GM23338 (cell line): ENCODE measurements around the gene TNFRSF19. TPM values are rescaled to one million over a fixed set of nuclear protein-coding genes. Genes with fewer than 3 reads are reported as not detected.

Source experiments
- ATAC-seq: fragments of 200-7000 bp; cut with Tn5 transposase; 3 replicates; pipeline ENCODE4 v1.9.1; 2020
- DNase-seq: peaks from one replicate; pipeline ENCODE4 v3.0.0-alpha.2; 2015; ENCODE audit warnings: low spot score
- H2AFZ ChIP-seq: fragments of 200-600 bp; sonication (generic); 2 replicates; pipeline ENCODE4 v1.8.0; 2016; ENCODE audit warnings: antibody characterized with exemption, mild to moderate bottlenecking, moderate library complexity
- H3F3A ChIP-seq: fragments of 200-600 bp; sonication (generic); replicated peaks from 2 replicates; pipeline ENCODE4 v1.8.0; 2017; ENCODE audit warnings: antibody characterized with exemption, mixed run types, low read depth
- H3K27ac ChIP-seq: fragments of 200-600 bp; sonication (generic); 2 replicates; pipeline ENCODE4 v1.6.1; 2016; ENCODE audit warnings: low read depth
- H3K27me3 ChIP-seq: fragments of 200-600 bp; sonication (generic); 2 replicates; pipeline ENCODE4 v1.8.0; 2016; ENCODE audit warnings: mild to moderate bottlenecking, mixed run types, moderate library complexity; ENCODE audit not compliant: insufficient read depth
- H3K36me3 ChIP-seq: fragments of 200-600 bp; sonication (generic); 2 replicates; pipeline ENCODE4 v1.8.0; 2016; ENCODE audit warnings: mild to moderate bottlenecking; ENCODE audit not compliant: insufficient read depth
- H3K4me1 ChIP-seq: fragments of 200-600 bp; sonication (generic); 2 replicates; pipeline ENCODE4 v1.8.0; 2016; ENCODE audit warnings: mild to moderate bottlenecking, moderate library complexity; ENCODE audit not compliant: insufficient read depth
- H3K4me2 ChIP-seq: fragments of 200-600 bp; sonication (generic); 2 replicates; pipeline ENCODE4 v1.7.1; 2017; ENCODE audit warnings: mixed run types
- H3K4me3 ChIP-seq: fragments of 200-600 bp; sonication (generic); 2 replicates; pipeline ENCODE4 v1.6.1; 2016; ENCODE audit warnings: mixed run types
- H3K79me2 ChIP-seq: fragments of 200-600 bp; sonication (generic); replicated peaks from 2 replicates; pipeline ENCODE4 v1.8.0; 2017; ENCODE audit warnings: mild to moderate bottlenecking; ENCODE audit not compliant: insufficient read depth
- H3K9me2 ChIP-seq: fragments of 200-600 bp; sonication (generic); 2 replicates; pipeline ENCODE4 v1.8.0; 2017; ENCODE audit not compliant: insufficient read depth
- H4K20me1 ChIP-seq: fragments of 200-600 bp; sonication (generic); replicated peaks from 2 replicates; pipeline ENCODE4 v1.8.0; 2017; ENCODE audit warnings: mild to moderate bottlenecking; ENCODE audit not compliant: insufficient read depth
- H3K27ac Mint-ChIP-seq: 2 replicates; pipeline ENCODE4 v1.8.0; 2020; ENCODE audit warnings: inconsistent platforms, mild to moderate bottlenecking, moderate library complexity, mixed read lengths
- H3K27me3 Mint-ChIP-seq: 3 replicates; pipeline ENCODE4 v1.8.0; 2022; ENCODE audit warnings: low read depth, mild to moderate bottlenecking, moderate library complexity, mixed read lengths, inconsistent platforms; ENCODE audit not compliant: insufficient read depth, poor library complexity
- H3K36me3 Mint-ChIP-seq: 3 replicates; pipeline ENCODE4 v1.8.0; 2021; ENCODE audit warnings: low read depth, mild to moderate bottlenecking, inconsistent platforms, moderate library complexity, mixed read lengths
- H3K4me1 Mint-ChIP-seq: 3 replicates; pipeline ENCODE4 v1.8.0; 2020; ENCODE audit warnings: mild to moderate bottlenecking, inconsistent platforms, mixed read lengths
- H3K4me3 Mint-ChIP-seq: 3 replicates; pipeline ENCODE4 v1.8.0; 2021; ENCODE audit warnings: moderate library complexity, mild to moderate bottlenecking, inconsistent platforms, mixed read lengths
- H3K9me3 Mint-ChIP-seq: 3 replicates; pipeline ENCODE4 v1.8.0; 2020; ENCODE audit warnings: moderate library complexity, mild to moderate bottlenecking, inconsistent platforms, mixed read lengths
- CREB1 ChIP-seq: fragments of 250-450 bp; sonication (Bioruptor Pico); IDR thresholded peaks from 2 replicates; pipeline ENCODE4 v1.5.0; 2020; ENCODE audit warnings: low read depth, mild to moderate bottlenecking, moderate library complexity
- CTCF ChIP-seq, 2 experiments: fragments of 200-600 bp in 1 of 2; sonication (generic) in 1 of 2; conservative IDR thresholded peaks; 2 replicates each; pipeline versions ENCODE4 v1.5.1 to v1.6.1; 2016 to 2017; ENCODE audit warnings: antibody characterized with exemption in 2 of 2, low read depth in 2 of 2, mild to moderate bottlenecking in 2 of 2, moderate library complexity in 1 of 2
- ETS1 ChIP-seq: IDR thresholded peaks from 2 replicates; pipeline ENCODE4 v1.6.1; 2016; ENCODE audit warnings: antibody characterized with exemption
- EZH2 ChIP-seq: fragments of 200-600 bp; sonication (generic); IDR thresholded peaks from one replicate; pipeline ENCODE4 v1.8.0; 2017; ENCODE audit warnings: antibody characterized with exemption, mild to moderate bottlenecking, low read depth; ENCODE audit not compliant: unreplicated experiment
- EZH2phosphoT487 ChIP-seq: fragments of 200-600 bp; sonication (generic); IDR thresholded peaks from one replicate; pipeline ENCODE4 v1.8.1; 2018; ENCODE audit warnings: antibody characterized with exemption; ENCODE audit not compliant: unreplicated experiment
- JUNB ChIP-seq: IDR thresholded peaks from one replicate; pipeline ENCODE4 v1.6.1; 2016; ENCODE audit warnings: antibody characterized with exemption; ENCODE audit not compliant: unreplicated experiment
- NANOG ChIP-seq: IDR thresholded peaks from 2 replicates; pipeline ENCODE4 v1.6.1; 2016; ENCODE audit warnings: antibody characterized with exemption, borderline replicate concordance
- POLR2AphosphoS5 ChIP-seq: IDR thresholded peaks from 2 replicates; pipeline ENCODE4 v1.6.1; 2016; ENCODE audit warnings: antibody characterized with exemption, low read depth
- REST ChIP-seq: IDR thresholded peaks from one replicate; pipeline ENCODE4 v1.6.1; 2018; ENCODE audit warnings: antibody characterized with exemption; ENCODE audit not compliant: unreplicated experiment
- STAT1 ChIP-seq: IDR thresholded peaks from one replicate; pipeline ENCODE4 v1.6.1; 2016; ENCODE audit warnings: antibody characterized with exemption; ENCODE audit not compliant: unreplicated experiment
- ZNF114 ChIP-seq: fragments of 250-450 bp; sonication (Bioruptor Pico); IDR thresholded peaks from 2 replicates; pipeline ENCODE4 v1.5.0; 2020; ENCODE audit warnings: mild to moderate bottlenecking, moderate library complexity
- ZNF331 ChIP-seq: fragments of 250-450 bp; sonication (Bioruptor Pico); IDR thresholded peaks from 2 replicates; pipeline ENCODE4 v1.5.0; 2020; ENCODE audit warnings: low read depth, mild to moderate bottlenecking, moderate library complexity
- ZNF462 ChIP-seq: fragments of 250-450 bp; sonication (Bioruptor Pico); IDR thresholded peaks from 2 replicates; pipeline ENCODE4 v1.5.0; 2020; ENCODE audit warnings: mild to moderate bottlenecking, moderate library complexity
- polyA plus RNA-seq: library from polyadenylated mRNA; unstranded; fragments of >200 nt; fragmentation: Nextera tagmentation; extraction: Ambion mirVana; gene quantifications from 2 replicates; pipeline ENCODE4 v1.2.1, GENCODE V29; 2016
- total RNA-seq: library from RNA; depleted of rRNA; stranded (reverse); fragments of >200 nt; shearing (Covaris generic); gene quantifications from 2 replicates; pipeline ENCODE4 v1.2.3, GENCODE V29; 2014

The TNFRSF19 gene
- total and polyA plus RNA-seq, 2 experiments from 2014 or later: 0.21 to 0.35 TPM

GRCh38 chr13:23656637-23657371 is 86.6 kb downstream of the TNFRSF19 start:
- Histone ChIP-seq H3K79me2 (no peaks in the 10 kb centered on the region), H3K4me3 (no peak overlapping the region), H2AFZ (no peak overlapping the region; the same call in 1 of the 2 replicates), H3K27ac (no peak overlapping the region), H4K20me1 (no peaks in the 10 kb centered on the region), H3K4me2 (no peak overlapping the region), H3K4me1 (peaks cover 26% of the 10 kb centered on the region), H3F3A (no peaks in the 10 kb centered on the region), H3K36me3 (no peaks in the 10 kb centered on the region), H3K27me3 (no peaks in the 10 kb centered on the region), H3K9me2 (no peaks in the 10 kb centered on the region)
- H3K27me3 Mint-ChIP-seq: peaks cover 4% of the 10 kb centered on the region
- no peak for DNase-seq
- peaks cover 3% of the 10 kb centered on the region; the same call in 1 of the 3 replicates for H3K9me3 Mint-ChIP-seq
- H3K36me3 Mint-ChIP-seq: no peaks in the 10 kb centered on the region
- no peak overlapping the region for H3K4me3 Mint-ChIP-seq
- H3K4me1 Mint-ChIP-seq: peaks cover 34% of the 10 kb centered on the region
- TF ChIP-seq CTCF (conservative IDR thresholded peaks at IDR 0.05; ENCODE audit: low read depth in 2 of 2) (no peak), ZNF114 (CRISPR knock-in tag) (no peak), ETS1 (no peak), REST (no peak), ZNF331 (no peak), ZNF462 (CRISPR knock-in tag) (no peak), EZH2phosphoT487 (no peak), JUNB (no peak), STAT1 (no peak), CREB1 (CRISPR knock-in tag) (no peak), POLR2AphosphoS5 (no peak), EZH2 (no peak), NANOG (no peak)
- no peak for ATAC-seq
- no peak overlapping the region for H3K27ac Mint-ChIP-seq
